GM19452 (cell line): ENCODE results near the gene GRK1.
"Not testable (repeated sequence)": the region's sequence is repeated elsewhere in the genome, so short reads cannot be mapped to it uniquely, and the experiment has no call there.

Experiments
- ATAC-seq: cut with Tn5 transposase; IDR thresholded peaks from one replicate; pipeline ENCODE4 v1.9.1; 2021; ENCODE audit not compliant: unreplicated experiment

Gene GRK1

GRCh38 chr13:113666951-113667701 is at the start of gene GRK1:
TSS of gene GRK1 (plus strand) at chr13:113667219. CDS start at chr13:113667387, 168 bp downstream.
- ATAC-seq: no peak

DNA sequence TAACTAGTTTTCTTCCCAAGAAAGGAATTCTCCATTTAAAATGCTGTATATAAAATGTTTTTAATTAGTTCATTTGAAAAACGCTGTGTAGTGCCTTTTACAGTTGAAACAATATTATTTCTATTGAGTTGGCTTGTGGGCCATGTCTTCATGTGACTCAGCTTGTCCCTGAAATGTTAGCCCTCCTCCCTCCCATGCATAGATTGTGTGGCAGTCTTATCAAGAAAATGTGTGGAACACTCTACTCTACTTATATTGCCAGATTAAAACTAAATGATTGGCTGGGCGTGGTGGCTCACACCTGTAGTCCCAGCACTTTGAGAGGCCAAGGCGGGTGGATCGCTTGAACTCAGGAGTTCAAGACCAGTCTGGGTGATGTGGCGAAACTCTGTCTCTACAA is 49.1 kb upstream of the GRK1 start:
- no peak for ATAC-seq

GRCh38 chr13:113618455-113618854 is 48.6 kb upstream of the GRK1 start:
- ATAC-seq: no peak

DNA sequence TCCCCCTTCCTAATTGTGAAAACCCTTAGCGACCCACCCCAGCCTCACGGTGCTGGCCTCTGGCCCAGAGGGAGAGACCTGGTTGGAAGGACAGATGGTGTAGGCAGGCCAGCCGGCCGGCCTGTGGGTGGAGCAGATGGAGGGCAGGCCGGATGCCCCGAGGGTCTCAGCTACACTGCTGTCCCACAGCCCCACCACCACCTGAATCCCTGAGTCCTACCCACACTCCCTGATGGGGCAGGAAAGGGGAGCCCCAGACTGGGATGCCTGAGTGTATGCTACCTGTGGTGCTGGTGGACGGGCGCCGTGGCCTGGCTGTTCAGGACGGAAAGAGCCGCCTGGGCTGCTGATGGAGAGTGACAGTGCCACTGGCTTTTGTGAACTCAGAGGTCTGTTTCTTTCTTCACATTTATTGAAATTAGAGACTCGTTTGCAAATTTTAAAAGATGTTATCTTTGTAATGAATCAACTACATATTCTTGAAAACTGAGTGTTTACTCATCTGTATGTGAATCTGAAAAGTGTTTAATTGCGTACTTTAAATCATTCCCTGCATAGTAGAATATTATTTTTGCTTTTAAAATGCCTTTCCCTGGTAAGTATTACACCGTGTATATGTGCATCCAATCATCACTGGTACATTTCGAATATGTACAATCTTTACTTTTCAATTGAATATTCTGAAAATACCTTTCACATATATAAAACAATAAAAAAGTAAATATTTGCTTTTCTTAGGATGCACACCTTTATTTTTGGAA is 46.8 kb upstream of the GRK1 start:
- no peak for ATAC-seq

GRCh38 chr13:113621046-113621445 is 46.0 kb upstream of the GRK1 start:
- ATAC-seq: no peak

GRCh38 chr13:113621498-113621897 is 45.5 kb upstream of the GRK1 start:
- ATAC-seq: not testable (repeated sequence)

DNA sequence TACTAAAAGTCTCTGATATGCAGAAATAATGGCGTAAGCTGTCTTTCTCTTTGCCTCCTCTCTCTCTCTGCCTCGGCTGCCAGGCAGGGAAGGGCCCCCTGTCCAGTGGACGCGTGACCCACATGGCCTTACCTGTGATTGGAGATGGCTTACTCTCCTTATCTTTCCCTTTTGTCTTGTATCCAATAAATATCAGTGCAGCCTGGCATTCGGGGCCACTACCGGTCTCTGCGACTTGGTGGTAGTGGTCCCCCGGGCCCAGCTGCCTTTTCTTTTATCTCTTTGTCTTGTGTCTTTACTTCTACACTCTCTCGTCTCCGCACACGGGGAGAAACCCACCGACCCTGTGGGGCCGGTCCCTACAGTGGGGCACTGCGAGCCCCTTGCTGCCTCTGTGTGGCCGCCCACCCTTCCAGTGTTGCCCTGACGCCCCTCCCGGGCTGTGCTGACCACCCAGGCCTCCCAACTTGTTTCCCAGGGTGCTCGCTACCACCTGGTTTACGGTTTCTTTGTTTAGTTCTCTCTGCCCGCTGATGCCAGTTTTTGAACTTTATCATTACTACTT is 45.0 kb upstream of the GRK1 start:
- not testable (repeated sequence) for ATAC-seq

DNA sequence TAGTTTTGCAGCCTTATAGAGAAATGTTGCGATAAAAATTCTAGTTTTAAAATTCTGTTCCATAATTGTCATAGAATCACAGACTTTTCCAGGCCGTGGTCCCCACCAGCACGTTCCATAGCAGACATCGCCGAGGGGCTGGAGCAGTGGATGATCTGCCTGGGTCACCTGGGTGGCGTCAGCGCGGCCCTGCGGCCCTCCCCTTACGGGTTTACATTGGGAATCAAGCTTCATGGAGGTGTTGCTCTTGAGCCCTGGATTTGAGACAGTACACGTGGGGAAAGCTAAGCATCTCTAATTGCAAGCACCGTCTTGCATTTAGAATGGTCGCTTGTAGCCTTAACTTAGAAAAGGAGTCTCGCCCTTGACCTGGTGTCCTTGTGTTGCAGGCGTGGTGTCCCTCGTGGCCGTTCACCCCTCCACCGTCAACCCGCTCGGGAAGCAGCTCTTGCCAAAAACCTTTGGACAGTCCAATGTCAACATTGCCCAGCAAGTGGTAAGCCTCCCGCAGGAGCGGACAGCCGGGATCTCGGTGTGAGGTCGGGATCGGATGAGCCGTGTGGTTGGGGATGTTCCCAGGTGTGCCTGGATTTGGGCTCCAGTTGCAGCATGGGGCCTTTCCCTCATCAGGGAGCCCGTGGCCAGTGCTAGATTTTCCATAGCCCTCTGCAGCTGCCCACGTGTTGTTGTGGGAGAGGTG is 44.1 kb upstream of the GRK1 start:
- no peak for ATAC-seq

- ATAC-seq: no peak
These were observed 43.4 kb upstream of the GRK1 start for GRCh38 chr13:113623491-113624234.

DNA sequence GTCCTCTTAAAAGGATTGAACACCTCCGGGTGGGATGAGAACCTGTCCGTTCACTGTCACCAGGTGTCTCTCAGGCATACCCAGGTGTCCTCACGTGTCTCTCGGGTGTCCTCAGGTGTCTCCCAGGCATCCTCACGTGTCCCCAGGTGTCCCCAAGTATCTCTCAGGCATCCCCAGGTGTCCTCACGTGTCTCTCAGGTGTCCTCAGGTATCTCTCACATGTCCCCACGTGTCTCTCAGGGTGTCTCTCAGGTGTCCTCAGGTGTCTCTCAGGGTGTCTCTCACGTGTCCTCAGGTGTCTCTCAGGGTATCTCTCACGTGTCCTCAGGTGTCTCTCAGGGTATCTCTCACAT is 42.8 kb upstream of the GRK1 start:
- no peak for ATAC-seq

- not testable (repeated sequence) for ATAC-seq
These were observed 42.2 kb upstream of the GRK1 start for GRCh38 chr13:113624640-113625304.

DNA sequence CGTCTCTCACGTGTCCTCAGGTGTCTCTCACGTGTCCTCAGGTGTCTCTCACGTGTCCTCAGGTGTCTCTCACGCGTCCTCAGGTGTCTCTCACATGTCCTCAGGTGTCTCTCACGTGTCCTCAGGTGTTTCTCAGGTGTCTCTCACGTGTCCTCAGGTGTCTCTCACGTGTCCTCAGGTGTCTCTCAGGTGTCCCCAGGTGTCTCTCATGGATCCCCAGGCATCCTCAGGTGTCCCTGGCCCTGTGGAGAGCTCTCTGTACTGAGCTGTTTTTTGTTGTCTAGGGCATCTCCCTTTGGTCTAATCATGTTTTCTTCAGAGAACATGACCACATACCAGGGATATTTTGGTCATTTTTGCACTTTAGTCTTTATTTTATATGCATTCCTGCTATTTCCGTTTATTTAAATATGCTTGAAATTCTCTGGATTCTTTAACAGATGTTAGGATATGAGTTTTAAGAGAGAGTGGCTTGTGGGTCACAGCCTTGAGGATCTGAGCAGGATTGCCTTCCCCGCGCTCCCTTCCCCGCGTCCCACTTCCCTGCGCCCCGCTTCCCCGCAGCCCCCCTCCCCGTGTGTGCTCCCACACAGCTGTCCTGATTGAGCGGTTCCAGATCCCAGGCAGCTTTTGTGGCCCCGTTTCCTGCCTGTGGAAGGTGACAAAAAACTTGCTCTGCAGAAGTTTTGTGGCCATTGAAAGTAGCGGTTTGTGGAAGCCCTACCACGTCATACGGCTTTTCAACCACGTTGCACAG is 40.9 kb upstream of the GRK1 start:
- ATAC-seq: no peak

- ATAC-seq: no peak
These were observed 39.9 kb upstream of the GRK1 start for GRCh38 chr13:113627136-113627535.

- no peak for ATAC-seq
These were observed 38.4 kb upstream of the GRK1 start for GRCh38 chr13:113628291-113629270.

DNA sequence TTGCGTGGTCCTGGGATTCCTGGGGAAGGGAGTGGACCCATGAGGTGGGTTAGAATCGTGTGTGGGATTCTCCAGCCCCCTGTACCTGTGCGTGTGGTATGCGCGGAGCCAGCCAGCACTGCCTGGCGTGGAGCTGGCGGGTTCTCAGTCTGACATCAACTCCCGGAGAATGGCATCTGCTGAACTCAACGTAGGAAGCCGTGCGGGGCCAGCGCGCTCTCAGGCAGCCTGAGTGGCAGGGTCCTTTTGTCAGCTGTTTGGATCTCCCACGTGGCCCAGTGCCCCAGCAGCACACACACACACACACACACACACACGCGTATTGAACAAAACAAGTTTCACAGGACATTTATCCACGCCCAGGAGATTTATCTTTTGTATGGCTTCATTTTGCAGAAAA is 37.2 kb upstream of the GRK1 start:
- no peak for ATAC-seq

DNA sequence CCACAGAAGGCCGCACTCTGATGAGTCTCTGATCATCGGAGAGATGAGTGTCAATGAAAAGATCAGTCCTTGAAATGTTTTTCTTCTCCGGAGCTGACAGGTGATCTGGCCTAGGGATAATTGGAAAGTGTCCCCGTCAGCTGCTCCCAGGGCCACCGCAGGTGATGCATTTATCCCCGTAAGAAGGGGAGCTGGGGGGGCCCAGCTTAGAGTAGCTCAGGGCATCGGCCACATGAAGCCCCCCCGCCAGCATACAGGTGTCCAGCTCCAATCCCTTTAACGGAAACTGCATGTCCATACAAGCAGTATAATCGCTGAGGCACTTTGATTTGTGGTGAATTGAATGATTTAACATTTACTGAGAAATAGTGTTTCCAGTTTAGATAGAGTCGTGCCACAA is 36.7 kb upstream of the GRK1 start:
- ATAC-seq: no peak

DNA sequence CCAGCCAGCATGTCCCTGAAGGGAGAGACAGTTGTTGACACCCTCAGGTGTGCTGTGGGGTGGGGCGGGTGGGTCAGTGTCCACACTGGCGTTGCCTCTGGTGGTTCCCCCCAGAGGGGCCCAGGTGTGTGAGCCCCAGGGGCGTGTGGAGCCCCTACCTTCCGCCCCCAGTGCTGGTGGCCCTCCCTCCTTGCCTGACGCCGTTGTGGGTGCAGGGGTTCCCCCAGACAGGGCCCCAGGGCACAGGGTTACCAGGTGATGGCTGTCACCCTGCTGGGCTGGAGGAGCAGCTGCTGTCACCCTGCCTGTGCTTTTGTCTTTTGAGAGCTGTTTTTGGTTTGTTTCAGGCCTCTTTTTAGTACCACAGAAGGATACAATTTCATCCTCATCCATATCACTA is 36.2 kb upstream of the GRK1 start:
- no peak for ATAC-seq

GRCh38 chr13:113631341-113632095 is 35.5 kb upstream of the GRK1 start:
- ATAC-seq: no peak
